Superior temporal gyrus (tissue), 1 donor: Measurements from ENCODE around the gene REEP5.
A peak's percentile ranks its signal among the peaks of the same experiment; 100 is the strongest.
"Not testable (repeated sequence)": the region's sequence is repeated elsewhere in the genome, so short reads cannot be mapped to it uniquely, and the experiment has no call there.

Experiments used
- DNase-seq: peaks from one replicate; pipeline ENCODE4 v3.0.0-alpha.2; 2016; ENCODE audit errors: extremely low spot score

Gene REEP5

GRCh38 chr5:112921833-112922817 is at the start of gene REEP5:
Gene REEP5 (minus strand): TSS chr5:112922227. CDS start chr5:112922190, 37 bp downstream.
- DNase-seq: peak; percentile 83

GRCh38 chr5:112971276-112971675 is 49.2 kb upstream of the REEP5 start:
- DNase-seq: no peak

- DNase-seq: no peak
These were observed 46.5 kb upstream of the REEP5 start for GRCh38 chr5:112968411-112969106.

- DNase-seq: no peak
These were observed 45.6 kb upstream of the REEP5 start for GRCh38 chr5:112967520-112968083.

GRCh38 chr5:112965733-112966306 is 43.8 kb upstream of the REEP5 start:
- no peak for DNase-seq

- not testable (repeated sequence) for DNase-seq
These were observed 41.3 kb upstream of the REEP5 start for GRCh38 chr5:112963374-112963733.

- DNase-seq: no peak
These were observed 39.0 kb upstream of the REEP5 start for GRCh38 chr5:112960863-112961504.

- DNase-seq: no peak
These were observed 38.3 kb upstream of the REEP5 start for GRCh38 chr5:112960315-112960714.

- DNase-seq: not testable (repeated sequence)
These were observed 37.8 kb upstream of the REEP5 start for GRCh38 chr5:112959872-112960271.

- DNase-seq: peak; percentile 48
These were observed 36.4 kb upstream of the REEP5 start for GRCh38 chr5:112958093-112959088.

- no peak for DNase-seq
These were observed 35.2 kb upstream of the REEP5 start for GRCh38 chr5:112957036-112957808.

- no peak for DNase-seq
These were observed 34.6 kb upstream of the REEP5 start for GRCh38 chr5:112956606-112957005.

- no peak for DNase-seq
These were observed 29.2 kb upstream of the REEP5 start for GRCh38 chr5:112951124-112951702.

GRCh38 chr5:112948458-112948857 is 26.4 kb upstream of the REEP5 start:
- no peak for DNase-seq

GRCh38 chr5:112940670-112941069 is 18.6 kb upstream of the REEP5 start:
- DNase-seq: no peak

- no peak for DNase-seq
These were observed 16.3 kb upstream of the REEP5 start for GRCh38 chr5:112938286-112938685.

- no peak for DNase-seq
These were observed 13.6 kb upstream of the REEP5 start for GRCh38 chr5:112935675-112936074.

GRCh38 chr5:112934366-112934663 is 12.3 kb upstream of the REEP5 start:
- no peak for DNase-seq

- DNase-seq: no peak
These were observed 11.8 kb upstream of the REEP5 start for GRCh38 chr5:112933651-112934365.
